ENCODE measurements around the gene ZNF782. TPM values are rescaled to one million over a fixed set of nuclear protein-coding genes. Genes with fewer than 3 reads are reported as not detected.
"Not testable (repeated sequence)": the region's sequence is repeated elsewhere in the genome, so short reads cannot be mapped to it uniquely, and the experiment has no call there.

ZNF782 gene
- total RNA-seq = 1 to 10 TPM; 5.8 to 6.4 TPM
- long read RNA-seq, donor 1, partial matches to known transcripts = 0 of 2 reads
- long read RNA-seq, donor 1, other reads (novel, unspliced or antisense) = 2 of 2 reads
- long read RNA-seq, donor 2 = 0 reads

GRCh38 chr9:96853781-96854650 is at the start of gene ZNF782:
Gene ZNF782, minus strand, starts transcription at chr9:96854514. Its CDS starts 2,553 bp downstream, at chr9:96851961.
- peak; percentile 97 for DNase-seq (ENCODE audit: low spot score)
- intact Hi-C loops (cut with DNase I) = loop anchor here in 1 of 2 donors (10.0 kb wide), 1 partner anchor 541 kb away; no protein-coding TSS in a partner anchor

- DNase-seq (ENCODE audit: low spot score); intact Hi-C loops (cut with DNase I): not testable (repeated sequence)
Observed at GRCh38 chr9:96900010-96900409, 45.7 kb upstream of the ZNF782 start.

DNA sequence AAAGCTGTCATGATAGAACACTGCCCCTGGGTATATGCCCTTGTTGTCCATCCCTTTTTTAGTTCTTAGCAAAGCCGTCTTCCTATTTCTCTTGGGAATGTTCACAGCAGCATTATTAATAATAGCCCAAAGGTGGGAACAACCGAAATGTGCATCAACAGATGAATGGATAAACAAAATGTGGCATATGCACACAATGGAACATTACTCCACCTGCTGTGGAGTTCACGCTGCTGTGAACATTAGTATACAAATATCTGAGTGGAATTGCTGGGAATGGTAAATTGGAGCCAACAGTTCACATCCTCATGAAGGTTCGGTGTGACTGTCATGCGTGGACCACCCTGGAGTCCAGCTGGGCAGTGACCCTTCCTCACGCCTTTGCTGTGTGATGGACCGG is 37.8 kb upstream of the ZNF782 start:
- DNase-seq (ENCODE audit: low spot score) = no peak
- intact Hi-C loops (cut with DNase I) = loop anchor here in 1 of 2 donors (5.0 kb wide), 1 partner anchor 895 kb away; no protein-coding TSS in a partner anchor

DNA sequence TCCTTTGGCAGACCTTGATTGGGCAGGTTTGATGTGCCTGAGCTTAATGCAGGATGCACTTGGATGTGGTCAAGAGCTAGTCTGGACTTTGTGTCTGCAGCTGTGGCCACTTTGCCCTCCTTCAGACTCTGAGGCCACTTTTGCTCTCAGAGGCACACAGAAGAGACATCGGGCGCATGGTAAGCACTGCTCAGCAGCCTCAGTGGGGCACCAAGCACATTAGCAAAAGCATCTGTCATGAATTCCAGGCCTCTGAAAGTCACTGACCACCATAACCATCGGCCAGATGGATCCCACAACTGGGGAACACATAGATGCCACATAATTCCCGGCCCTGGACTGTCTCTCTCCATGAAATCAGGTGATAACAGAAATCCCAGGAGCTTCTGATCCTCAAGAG is 34.3 kb upstream of the ZNF782 start:
- intact Hi-C loops (cut with DNase I) = no loop called here
- no peak for DNase-seq (ENCODE audit: low spot score)

DNA sequence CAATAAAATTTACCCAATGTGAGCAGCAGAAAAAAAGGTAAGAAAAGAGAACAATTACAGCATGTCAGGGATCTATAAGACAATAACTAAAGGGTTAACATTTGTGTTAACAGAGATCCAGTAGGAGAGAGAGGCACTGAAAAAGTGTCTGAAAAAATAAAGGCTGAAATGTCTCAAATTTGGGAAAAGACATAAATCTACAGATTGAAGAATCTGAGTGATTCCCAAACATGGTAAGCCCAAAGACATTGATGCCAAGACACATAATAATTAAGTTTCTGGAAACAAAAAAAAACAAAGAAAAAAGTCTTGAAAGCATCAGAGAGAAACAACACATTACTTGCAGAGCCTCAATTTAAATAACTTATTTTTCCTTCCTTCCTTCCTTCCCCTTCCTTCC is 31.1 kb upstream of the ZNF782 start:
- intact Hi-C loops (cut with DNase I) = no loop called here
- no peak for DNase-seq (ENCODE audit: low spot score)

- intact Hi-C loops (cut with DNase I) = no loop called here
- DNase-seq (ENCODE audit: low spot score) = no peak
Observed at GRCh38 chr9:96884443-96884842, 30.1 kb upstream of the ZNF782 start.

DNA sequence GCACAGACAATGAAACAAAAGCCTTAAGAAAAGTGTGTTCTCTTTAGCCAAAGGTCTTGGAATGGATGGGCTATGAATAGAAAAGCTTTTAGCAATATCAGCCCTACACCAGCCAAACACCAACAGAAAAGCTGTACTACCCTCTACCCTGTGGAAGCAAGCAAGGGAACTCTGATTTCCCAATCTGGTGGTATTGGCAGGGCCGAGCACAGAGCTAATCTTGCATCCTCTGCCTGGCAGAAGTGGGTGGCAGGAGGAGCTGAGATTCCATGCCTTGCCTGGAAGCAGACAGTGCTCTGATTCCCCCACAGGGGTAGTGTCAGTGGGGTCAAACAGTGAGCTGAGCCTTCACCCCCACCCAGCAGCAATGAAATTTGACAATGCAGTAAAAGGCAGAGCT is 29.6 kb upstream of the ZNF782 start:
- DNase-seq (ENCODE audit: low spot score) = no peak
- intact Hi-C loops (cut with DNase I) = no loop called here

- no peak for DNase-seq (ENCODE audit: low spot score)
- intact Hi-C loops (cut with DNase I) = no loop called here
Observed at GRCh38 chr9:96877269-96877668, 23.0 kb upstream of the ZNF782 start.

DNA sequence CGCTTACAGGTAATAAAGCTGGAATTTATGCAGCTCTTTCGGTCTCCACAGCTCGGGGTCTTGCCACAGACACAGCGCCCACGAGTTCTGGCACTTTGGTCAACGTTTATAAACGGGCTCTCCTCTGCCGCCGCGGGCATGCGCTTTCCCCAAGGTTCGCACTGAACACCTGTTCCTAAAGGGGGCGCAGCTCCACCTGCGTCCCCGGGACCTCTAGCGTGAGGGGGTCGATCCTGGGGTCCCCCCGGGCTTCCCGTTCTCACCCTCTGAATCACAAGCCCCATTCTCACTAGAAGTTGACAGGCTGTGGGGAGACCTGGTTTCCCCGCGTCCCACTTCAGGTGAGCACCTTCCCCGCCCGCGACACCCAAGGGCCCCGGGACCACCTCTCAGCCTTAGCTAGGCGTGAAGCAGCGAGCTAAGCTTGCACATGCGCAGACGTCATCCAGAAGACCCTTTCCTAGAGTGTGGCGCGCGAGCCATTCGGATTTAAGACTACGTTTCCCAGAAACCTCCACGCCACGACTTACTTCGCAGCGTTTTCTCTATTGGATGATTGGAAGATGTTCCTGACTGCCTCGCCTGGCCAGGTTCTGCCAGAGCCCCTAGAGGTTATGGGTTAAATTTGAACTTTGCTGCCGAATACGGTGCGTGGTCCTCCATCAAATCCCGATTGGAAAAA is 21.3 kb upstream of the ZNF782 start:
- intact Hi-C loops (cut with DNase I) = no loop called here
- no peak for DNase-seq (ENCODE audit: low spot score)

GRCh38 chr9:96874947-96875460 is 20.7 kb upstream of the ZNF782 start:
- intact Hi-C loops (cut with DNase I) = no loop called here
- no peak for DNase-seq (ENCODE audit: low spot score)

GRCh38 chr9:96874201-96874785 is 20.0 kb upstream of the ZNF782 start:
- DNase-seq (ENCODE audit: low spot score) = no peak
- intact Hi-C loops (cut with DNase I) = no loop called here

DNA sequence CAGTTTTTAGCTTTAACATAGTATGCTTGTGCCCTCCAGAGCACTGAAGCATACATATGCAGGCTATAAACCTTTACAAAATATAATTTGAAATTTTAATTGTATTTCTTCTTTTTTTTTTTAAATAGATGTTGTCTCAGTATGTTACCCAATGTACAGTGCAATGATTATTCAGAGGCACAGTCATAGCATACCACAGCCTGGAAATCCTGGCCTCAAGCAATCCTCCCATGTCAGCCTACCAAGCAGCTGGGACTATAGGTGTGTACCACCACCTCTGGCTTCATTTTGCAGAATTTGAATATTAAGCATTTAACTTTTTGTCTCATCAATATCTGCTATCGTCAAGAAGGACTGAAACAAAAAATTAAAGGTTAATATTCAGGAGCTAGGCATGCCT is 16.9 kb upstream of the ZNF782 start:
- DNase-seq (ENCODE audit: low spot score) = no peak
- intact Hi-C loops (cut with DNase I) = no loop called here

DNA sequence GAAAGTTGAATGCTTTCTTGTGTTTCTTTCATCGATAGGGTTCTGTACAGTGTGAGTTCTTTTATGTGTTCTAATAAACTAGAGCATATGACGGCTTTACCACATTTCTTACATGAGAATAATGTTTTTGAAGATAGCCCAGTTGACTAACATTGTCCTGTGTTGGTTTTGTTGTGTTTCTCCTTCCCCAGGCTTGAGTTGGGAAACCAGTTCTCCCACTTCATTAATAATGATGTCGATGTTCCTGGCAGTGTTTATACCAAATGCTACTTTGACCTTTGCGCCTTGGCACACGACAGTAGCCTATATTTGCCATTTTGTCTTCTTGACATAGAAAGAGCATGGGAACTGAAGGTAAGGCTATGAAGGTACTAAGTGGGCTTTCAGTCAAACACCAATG is 14.4 kb upstream of the ZNF782 start:
- intact Hi-C loops (cut with DNase I) = no loop called here
- DNase-seq (ENCODE audit: low spot score) = no peak

DNA sequence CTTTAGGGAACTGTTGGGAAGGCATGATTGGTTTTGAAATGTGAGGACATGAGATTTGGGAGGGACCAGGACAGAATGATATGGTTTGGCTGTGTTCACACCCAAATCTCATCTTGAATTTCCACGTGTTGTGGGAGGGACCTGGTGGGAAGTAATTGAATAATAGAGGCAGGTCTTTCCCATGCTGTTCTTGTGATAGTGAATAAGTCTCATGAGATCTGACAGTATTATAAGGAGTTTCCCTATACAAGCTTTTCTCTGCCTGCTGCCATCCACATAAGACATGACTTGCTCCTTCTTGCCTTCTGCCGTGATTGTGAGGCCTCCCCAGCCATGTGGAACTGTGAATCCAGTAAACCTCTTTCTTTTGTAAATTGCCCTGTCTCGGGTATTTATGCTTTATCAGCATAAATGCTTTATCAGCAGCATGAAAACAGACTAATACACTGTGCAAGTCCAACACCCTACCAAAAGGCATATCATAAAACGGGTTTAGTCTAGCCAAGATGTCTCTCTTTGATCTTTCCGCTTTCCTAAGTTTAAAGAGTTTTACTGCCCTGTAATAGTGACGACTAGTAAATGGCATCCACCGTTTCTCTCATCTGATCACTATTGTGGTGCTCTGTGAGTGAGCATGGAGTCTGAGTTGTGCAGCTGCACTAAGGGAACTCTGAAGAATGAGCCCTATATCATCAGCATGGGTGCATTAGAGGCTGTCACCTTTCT is 12.9 kb upstream of the ZNF782 start:
- intact Hi-C loops (cut with DNase I) = no loop called here
- no peak for DNase-seq (ENCODE audit: low spot score)

DNA sequence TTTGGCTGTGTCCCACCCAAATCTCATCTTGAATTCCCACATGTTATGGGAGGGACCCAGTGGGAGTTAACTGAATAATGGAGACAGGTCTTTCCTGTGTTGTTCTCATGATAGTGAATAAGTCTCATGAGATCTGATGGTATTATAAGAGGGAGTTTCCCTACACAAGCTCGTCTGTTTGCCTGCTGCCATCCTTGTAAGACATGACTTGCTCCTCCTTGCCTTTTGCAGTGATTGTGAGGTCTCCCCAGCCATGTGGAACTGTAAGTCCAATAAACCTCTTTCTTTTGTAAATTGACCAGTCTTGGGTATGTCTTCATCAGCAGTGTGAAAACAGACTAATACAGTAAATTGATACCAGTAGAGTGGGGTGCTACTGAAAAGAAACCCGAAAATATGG is 10.9 kb upstream of the ZNF782 start:
- DNase-seq (ENCODE audit: low spot score); intact Hi-C loops (cut with DNase I): not testable (repeated sequence)

- intact Hi-C loops (cut with DNase I) = loop anchor here (5.0 to 10.0 kb wide), 2 partner anchors 535 to 538 kb away; no protein-coding TSS in a partner anchor
- DNase-seq (ENCODE audit: low spot score) = no peak
Observed at GRCh38 chr9:96859461-96860198, 5.3 kb upstream of the ZNF782 start.

DNA sequence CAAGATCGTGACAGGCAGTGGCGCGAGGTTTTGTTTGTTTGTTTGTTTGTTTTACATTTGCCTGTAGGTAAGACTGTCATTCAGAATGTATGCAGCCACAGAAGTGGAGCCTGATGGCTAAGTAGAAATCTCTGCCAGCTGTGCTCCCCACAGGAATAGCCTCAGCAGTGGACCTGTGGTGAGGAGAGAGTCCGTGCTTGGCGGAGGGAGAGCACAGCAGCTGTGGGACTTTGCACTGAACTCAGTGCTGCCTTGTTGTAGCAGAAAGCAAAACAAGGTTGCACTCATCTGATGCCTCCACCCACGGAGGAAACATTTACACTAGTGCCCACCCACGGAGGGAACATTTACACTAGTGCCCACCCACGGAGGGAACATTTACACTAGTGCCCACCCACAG is 4.4 kb upstream of the ZNF782 start:
- intact Hi-C loops (cut with DNase I) = loop anchor here in 1 of 2 donors (10.0 kb wide), 1 partner anchor 536 kb away; no protein-coding TSS in a partner anchor
- no peak for DNase-seq (ENCODE audit: low spot score)

DNA sequence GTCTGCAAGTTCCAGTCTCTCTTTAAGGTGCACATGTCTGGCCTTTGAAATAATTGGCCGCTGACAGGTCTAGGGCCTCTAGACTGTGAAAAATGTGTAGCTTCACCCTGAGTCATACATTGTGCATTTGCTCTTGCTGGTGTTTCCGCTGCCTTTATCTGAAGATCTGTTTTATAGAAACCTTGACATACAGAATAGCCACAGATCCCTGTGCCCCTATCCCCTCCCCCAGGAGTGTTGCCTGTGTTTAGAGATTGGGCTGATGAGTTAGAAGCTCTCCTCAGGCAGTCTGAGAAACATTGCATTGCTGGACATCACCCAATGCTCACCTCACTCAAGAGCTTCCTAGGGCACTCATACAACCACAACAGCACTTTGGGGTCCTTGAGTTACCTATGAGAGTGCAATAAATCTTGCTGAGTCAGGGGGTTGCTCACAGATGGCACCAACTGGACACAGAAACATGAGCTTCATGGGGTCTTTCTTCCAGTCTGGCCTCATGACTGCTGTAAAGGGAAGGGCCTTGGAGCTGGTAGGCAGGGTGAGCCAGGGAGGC is 3.8 kb upstream of the ZNF782 start:
- intact Hi-C loops (cut with DNase I) = loop anchor here in 1 of 2 donors (10.0 kb wide), 1 partner anchor 537 kb away; no protein-coding TSS in a partner anchor
- no peak for DNase-seq (ENCODE audit: low spot score)

Measured in posterior vena cava (tissue), 2 donors.